ENCODE results near the gene SNAPIN. TPM values are rescaled to one million over a fixed set of nuclear protein-coding genes. Genes with fewer than 3 reads are reported as not detected.
A peak's percentile ranks its signal among the peaks of the same experiment; 100 is the strongest.

The SNAPIN gene
- total and polyA plus RNA-seq, 9 of the 15 experiments (the other 6 are each of a cell fraction or from before 2014, with no cell fraction given): 11.2 to 43.9 (median 32.3) TPM

DNA sequence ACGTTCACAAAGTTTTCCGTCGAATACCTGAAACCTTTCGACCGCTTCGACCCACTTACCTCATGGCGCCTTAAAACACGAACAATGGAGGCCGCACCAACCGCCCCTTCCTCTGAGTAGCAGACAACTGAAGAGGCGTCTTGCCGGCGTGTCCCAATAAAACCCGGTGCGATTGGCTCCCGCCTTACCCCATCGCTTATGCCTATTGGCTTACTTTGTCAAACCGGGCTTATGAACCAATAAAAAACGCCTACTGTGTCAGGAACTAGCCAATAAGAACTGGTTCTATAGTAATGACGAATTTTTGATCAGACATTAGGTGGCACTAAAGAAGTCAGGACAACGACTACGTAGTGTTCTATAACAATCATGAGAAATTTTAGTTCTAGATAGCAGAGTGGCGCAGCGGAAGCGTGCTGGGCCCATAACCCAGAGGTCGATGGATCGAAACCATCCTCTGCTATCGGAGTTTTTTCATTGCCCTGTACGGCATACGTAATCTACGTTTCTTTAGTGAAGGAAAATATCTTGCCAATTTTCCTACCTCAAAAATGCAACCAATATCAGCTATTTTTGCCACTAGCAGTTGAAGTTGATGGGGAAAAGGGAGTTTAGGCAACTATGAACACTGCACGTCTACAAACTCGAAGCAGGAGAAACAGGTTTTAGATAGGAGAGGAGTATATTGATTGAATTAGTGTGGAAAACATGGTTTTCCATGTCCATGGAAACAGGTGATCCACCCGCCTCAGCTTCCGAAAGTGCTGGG lies 12.5 kb downstream of the SNAPIN start, which contains the start of gene ILF2 (continued):
- TF ChIP-seq HOXB6 (CRISPR knock-in tag; IDR thresholded peaks at IDR 0.05; ENCODE audit: borderline replicate concordance) (no peak), MCM5 (IDR thresholded peaks at IDR 0.05; ENCODE audit: low read depth) (no peak), ZZZ3 (IDR thresholded peaks at IDR 0.05) (no peak), RBM17 (IDR thresholded peaks at IDR 0.05; ENCODE audit: borderline replicate concordance, low read depth, low read length) (no peak), FOXA1 (IDR thresholded peaks at IDR 0.05; ENCODE audit: borderline replicate concordance) (no peak), XRCC3 (IDR thresholded peaks at IDR 0.05) (no peak), CHD2 (IDR thresholded peaks at IDR 0.05; ENCODE audit: low read depth, low read length) (peak; percentile 78), TFAM (CRISPR knock-in tag; conservative IDR thresholded peaks at IDR 0.05) (no peak), ZSCAN32 (CRISPR knock-in tag; IDR thresholded peaks at IDR 0.05) (no peak), EP400 (IDR thresholded peaks at IDR 0.05) (peak; percentile 100), ZNF121 (CRISPR knock-in tag; conservative IDR thresholded peaks at IDR 0.05) (no peak), MTA3 (IDR thresholded peaks at IDR 0.05; ENCODE audit: borderline replicate concordance) (peak; percentile 51; the same call in 1 of the 2 replicates), NFIC (IDR thresholded peaks at IDR 0.05) (peak; percentile 86)
- TF ChIP-seq, protein P1, sequence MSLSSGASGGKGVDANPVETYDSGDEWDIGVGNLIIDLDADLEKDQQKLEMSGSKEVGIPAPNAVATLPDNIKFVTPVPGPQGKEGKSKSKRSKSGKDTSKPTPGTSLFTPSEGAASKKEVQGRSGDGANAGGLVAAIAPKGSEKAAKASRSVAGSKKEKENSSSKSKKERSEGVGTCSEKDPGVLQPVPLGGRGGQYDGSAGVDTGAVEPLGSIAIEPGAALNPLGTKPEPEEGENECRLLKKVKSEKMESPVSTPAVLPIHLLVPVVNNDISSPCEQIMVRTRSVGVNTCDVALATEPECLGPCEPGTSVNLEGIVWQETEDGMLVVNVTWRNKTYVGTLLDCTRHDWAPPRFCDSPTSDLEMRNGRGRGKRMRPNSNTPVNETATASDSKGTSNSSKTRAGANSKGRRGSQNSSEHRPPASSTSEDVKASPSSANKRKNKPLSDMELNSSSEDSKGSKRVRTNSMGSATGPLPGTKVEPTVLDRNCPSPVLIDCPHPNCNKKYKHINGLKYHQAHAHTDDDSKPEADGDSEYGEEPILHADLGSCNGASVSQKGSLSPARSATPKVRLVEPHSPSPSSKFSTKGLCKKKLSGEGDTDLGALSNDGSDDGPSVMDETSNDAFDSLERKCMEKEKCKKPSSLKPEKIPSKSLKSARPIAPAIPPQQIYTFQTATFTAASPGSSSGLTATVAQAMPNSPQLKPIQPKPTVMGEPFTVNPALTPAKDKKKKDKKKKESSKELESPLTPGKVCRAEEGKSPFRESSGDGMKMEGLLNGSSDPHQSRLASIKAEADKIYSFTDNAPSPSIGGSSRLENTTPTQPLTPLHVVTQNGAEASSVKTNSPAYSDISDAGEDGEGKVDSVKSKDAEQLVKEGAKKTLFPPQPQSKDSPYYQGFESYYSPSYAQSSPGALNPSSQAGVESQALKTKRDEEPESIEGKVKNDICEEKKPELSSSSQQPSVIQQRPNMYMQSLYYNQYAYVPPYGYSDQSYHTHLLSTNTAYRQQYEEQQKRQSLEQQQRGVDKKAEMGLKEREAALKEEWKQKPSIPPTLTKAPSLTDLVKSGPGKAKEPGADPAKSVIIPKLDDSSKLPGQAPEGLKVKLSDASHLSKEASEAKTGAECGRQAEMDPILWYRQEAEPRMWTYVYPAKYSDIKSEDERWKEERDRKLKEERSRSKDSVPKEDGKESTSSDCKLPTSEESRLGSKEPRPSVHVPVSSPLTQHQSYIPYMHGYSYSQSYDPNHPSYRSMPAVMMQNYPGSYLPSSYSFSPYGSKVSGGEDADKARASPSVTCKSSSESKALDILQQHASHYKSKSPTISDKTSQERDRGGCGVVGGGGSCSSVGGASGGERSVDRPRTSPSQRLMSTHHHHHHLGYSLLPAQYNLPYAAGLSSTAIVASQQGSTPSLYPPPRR (CRISPR knock-in tag; IDR thresholded peaks at IDR 0.05; ENCODE audit: borderline replicate concordance): no peak
- TF ChIP-seq, protein P2, sequence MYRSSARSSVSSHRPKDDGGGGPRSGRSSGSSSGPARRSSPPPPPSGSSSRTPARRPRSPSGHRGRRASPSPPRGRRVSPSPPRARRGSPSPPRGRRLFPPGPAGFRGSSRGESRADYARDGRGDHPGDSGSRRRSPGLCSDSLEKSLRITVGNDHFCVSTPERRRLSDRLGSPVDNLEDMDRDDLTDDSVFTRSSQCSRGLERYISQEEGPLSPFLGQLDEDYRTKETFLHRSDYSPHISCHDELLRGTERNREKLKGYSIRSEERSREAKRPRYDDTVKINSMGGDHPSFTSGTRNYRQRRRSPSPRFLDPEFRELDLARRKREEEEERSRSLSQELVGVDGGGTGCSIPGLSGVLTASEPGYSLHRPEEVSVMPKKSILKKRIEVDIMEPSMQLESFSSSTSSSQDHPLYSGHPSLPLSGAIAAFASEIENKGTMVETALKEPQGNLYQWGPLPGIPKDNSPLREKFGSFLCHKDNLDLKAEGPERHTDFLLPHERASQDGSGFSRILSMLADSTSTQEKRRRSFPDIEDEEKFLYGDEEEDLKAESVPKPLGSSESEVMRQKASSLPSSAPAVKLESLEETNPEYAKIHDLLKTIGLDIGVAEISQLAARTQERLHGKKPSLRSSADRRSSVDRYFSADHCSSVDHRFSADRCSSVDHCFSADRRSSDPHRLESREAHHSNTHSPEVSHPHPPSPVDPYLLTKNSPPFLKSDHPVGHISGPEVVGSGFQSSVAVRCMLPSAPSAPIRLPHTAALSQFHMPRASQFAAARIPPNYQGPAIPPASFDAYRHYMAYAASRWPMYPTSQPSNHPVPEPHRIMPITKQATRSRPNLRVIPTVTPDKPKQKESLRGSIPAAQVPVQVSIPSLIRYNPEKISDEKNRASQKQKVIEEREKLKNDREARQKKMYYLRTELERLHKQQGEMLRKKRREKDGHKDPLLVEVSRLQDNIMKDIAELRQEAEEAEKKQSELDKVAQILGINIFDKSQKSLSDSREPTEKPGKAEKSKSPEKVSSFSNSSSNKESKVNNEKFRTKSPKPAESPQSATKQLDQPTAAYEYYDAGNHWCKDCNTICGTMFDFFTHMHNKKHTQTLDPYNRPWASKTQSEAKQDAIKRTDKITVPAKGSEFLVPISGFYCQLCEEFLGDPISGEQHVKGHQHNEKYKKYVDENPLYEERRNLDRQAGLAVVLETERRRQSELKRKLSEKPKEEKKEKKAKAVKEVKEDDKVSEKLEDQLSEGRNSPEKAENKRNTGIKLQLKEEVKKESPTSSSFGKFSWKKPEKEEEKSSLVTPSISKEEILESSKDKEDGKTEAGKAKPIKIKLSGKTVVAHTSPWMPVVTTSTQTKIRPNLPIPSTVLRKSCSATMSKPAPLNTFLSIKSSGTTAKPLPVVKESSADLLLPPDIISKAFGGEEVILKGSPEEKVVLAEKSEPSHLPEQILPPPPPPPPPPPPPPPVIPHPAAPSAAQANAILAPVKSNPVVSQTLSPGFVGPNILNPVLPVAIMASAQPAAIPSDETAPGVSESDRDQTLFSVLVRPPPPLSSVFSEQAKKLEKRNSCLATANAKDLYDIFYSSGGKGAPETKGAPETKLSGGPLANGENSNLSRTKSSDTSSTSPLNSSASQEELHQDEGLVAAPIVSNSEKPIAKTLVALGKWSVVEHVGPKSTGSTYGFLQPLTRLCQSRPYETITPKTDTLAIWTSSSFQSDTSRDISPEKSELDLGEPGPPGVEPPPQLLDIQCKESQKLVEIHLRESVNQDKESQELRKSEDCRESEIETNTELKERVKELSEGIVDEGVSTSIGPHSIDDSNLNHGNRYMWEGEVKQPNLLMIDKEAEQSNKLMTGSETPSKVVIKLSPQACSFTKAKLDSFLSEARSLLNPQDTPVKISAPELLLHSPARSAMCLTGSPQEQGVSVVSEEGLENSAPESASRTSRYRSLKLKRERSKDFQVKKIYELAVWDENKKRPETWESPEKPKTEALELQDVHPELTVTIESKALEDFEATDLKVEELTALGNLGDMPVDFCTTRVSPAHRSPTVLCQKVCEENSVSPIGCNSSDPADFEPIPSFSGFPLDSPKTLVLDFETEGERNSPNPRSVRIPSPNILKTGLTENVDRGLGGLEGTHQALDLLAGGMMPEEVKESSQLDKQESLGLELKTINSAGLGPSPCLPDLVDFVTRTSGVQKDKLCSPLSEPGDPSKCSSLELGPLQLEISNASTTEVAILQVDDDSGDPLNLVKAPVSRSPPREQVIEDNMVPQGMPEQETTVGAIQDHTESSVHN (IDR thresholded peaks at IDR 0.05; ENCODE audit: borderline replicate concordance in 1 of 2, low read depth in 1 of 2): no peak

All from K562 (cell line).